A172 (cell line): ENCODE data around the gene DYSF. TPM values are rescaled to one million over a fixed set of nuclear protein-coding genes. Genes with fewer than 3 reads are reported as not detected.
"Not testable (repeated sequence)": the region's sequence is repeated elsewhere in the genome, so short reads cannot be mapped to it uniquely, and the experiment has no call there.

ENCODE experiments used
- DNase-seq: peaks from one replicate; pipeline ENCODE4 v3.0.0-alpha.2; 2015; ENCODE audit warnings: low spot score
- total RNA-seq: library from RNA; depleted of rRNA; stranded (reverse); fragments of >200 nt; shearing (Covaris generic); gene quantifications from 2 replicates; pipeline ENCODE4 v1.2.3, GENCODE V29; 2014

DYSF gene
- total RNA-seq, 1 experiment from 2014 or later = 13.6 TPM

DNA sequence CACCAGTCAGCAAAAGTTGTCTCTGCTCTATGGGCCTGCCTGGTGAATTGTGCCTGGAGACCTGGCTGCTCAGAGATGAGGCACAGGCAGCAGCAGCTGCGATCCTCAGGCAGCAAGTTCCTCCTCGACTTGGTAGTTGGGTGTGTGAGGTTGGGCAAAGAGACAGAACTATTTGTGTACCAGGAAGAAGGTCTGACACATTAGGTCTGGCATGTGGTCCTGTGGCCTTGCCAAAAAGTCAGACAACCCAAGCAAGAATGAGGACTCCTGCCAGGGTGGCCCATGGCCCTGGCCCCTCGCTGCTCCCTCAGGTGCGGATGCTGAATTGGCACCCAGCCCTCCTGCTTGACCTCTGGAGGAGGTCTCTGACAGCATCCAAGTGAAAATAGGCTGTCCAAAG is 192.7 kb downstream of the DYSF start:
- peak; percentile 52 for DNase-seq

GRCh38 chr2:71647356-71647755 is 194.0 kb downstream of the DYSF start:
- no peak for DNase-seq

GRCh38 chr2:71655498-71655897 is 202.1 kb downstream of the DYSF start:
- DNase-seq = no peak

DNA sequence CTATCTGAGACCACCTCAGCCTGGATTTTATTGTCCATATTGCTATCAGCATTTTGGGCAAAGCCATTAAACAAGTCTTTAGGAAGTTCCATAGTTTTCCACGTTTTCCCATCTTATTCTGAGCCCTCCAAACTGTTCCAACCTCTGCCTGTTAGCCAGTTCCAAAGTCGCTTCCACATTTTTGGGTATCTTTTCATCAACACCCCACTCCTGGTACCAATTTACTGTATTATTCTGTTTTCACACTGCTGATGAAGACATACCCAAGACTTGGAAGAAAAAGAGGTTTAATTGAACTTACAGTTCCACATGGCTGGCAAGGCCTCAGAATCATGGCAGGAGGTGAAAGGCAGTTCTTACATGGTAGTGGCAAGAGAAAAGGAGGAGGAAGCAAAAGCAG is 204.9 kb downstream of the DYSF start:
- not testable (repeated sequence) for DNase-seq

DNA sequence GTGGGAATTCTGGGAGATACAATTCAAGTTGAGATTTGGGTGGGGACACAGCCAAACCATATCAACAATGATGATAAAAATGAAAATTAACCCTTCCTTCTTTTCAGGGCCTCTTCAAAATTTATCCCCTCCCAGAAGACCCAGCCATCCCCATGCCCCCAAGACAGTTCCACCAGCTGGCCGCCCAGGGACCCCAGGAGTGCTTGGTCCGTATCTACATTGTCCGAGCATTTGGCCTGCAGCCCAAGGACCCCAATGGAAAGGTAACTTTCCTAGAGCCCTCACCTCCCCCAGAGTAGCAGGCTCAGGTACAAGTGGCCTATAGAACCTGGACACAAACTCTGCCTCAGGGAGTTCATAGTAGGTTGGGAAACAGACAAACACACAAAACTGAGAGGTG is 205.4 kb downstream of the DYSF start:
- no peak for DNase-seq

DNA sequence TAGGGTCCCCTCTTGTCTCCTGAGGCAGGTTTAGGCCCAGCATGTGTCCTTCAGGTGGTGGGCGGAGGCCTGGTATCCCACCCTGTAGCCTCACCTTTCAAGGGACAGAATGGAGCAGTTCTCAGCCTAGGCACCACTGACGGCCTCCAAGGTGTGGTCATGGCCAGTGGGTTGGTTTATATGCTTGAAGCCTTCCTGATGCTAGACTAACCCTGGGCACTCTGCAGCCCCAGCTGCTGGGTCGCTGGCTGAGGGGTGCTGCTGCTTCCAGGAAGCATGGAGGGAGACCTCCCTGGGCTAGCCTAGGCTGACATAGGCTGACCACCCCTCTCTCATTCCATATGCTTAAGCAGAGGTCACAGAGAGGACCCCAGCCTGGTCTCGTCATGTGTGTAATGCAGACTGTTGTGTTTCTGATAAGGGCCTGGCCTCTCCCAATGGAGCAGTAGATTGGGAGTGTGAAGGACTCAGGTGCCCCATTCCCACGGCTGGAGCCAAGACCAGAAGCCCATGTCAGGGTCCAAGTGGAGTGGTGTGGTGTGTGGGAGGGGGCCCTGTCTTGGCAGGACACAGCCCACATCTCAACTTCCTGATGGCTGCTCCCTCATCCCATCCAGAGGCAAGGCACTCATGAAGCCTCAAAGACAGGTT is 206.6 kb downstream of the DYSF start:
- DNase-seq = no peak

- DNase-seq = no peak
Measured at GRCh38 chr2:71661782-71662181, 208.4 kb downstream of the DYSF start.

DNA sequence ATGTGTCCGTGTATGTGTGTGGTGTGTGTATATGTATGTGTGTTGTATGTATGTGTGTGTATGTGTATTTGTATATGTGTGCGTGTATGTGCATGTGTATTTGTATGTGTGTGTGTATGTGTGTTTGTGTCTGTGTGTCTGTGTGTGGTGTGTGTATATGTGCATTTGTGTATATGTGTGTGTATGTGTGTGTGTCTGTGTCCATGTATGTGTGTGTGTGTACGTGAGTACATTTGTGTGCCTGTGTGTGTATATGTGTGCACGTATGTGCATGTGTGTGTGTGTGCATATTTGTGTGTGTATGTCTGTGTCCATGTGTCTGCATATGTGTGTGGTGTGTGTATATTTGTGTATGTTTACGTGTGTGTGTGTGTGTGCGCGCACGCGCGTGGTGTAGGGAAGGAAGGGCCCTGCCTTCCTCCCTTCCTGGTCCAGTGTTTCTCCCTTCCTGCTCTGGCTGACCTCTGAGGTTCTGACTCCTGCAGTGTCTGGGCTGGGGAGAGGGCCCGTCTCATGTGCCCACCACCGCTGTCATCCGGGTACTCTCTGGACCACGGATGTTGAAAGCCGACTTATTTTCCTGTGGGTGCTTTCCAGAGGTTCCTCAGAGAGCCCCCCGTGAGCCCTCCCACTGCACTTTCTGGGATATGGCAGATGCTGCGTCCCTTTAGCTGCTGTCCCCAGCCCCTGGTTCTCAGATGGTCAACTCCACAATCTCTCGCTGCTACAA is 209.5 kb downstream of the DYSF start:
- no peak for DNase-seq

DNA sequence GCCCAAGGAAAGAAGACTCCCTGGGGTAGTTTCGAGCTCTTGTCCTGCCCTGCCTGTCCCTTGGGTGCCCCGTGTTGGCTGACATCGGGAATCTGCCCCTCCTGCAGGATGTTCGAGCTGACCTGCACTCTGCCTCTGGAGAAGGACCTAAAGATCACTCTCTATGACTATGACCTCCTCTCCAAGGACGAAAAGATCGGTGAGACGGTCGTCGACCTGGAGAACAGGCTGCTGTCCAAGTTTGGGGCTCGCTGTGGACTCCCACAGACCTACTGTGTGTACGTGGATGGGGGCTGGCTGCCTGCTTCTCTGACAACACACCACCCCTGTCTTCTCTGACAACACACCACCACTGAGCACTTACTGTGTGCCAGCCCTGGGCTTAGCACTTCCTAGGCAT is 210.8 kb downstream of the DYSF start:
- DNase-seq = no peak

DNA sequence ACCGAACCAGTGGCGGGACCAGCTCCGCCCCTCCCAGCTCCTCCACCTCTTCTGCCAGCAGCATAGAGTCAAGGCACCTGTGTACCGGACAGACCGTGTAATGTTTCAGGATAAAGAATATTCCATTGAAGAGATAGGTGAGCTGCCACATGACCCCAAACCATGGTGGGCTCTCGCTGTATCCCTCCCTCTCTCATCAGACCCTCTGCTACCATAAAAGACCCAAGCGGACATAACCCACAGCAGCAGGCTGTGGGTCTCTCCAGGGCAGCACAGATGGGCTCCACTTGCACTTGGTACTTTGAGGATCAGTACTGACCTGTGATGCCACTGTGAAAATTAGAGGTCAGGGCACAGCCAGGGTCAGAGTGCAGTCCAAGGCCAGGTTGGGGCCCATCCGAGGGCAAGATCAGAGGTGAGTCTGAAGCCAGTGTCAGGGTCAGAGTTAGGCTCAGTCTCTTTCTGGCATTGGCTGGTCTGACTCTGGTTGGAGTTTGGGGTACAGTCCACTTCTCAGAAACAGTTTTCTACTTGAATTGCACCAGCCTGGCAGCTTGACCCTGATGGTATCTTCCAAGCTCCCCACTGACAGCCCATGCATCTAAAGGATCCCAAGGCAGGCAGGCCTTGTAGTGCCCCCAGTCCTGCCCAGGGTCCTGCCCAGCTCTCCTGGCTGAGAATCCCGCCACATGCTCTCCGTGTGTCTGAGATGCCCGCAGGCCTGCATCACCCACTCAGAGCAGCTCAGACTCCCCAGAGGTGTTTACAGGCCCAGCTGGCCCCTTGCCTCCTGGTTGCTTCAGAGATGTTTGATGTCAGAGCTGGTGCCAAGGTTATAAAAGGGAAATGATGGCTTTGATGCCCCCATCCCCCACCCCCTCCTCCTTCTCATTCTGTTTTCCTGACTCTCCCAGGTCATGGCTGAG is 212.1 kb downstream of the DYSF start:
- no peak for DNase-seq

GRCh38 chr2:71666094-71666474 is 212.7 kb downstream of the DYSF start:
- no peak for DNase-seq

DNA sequence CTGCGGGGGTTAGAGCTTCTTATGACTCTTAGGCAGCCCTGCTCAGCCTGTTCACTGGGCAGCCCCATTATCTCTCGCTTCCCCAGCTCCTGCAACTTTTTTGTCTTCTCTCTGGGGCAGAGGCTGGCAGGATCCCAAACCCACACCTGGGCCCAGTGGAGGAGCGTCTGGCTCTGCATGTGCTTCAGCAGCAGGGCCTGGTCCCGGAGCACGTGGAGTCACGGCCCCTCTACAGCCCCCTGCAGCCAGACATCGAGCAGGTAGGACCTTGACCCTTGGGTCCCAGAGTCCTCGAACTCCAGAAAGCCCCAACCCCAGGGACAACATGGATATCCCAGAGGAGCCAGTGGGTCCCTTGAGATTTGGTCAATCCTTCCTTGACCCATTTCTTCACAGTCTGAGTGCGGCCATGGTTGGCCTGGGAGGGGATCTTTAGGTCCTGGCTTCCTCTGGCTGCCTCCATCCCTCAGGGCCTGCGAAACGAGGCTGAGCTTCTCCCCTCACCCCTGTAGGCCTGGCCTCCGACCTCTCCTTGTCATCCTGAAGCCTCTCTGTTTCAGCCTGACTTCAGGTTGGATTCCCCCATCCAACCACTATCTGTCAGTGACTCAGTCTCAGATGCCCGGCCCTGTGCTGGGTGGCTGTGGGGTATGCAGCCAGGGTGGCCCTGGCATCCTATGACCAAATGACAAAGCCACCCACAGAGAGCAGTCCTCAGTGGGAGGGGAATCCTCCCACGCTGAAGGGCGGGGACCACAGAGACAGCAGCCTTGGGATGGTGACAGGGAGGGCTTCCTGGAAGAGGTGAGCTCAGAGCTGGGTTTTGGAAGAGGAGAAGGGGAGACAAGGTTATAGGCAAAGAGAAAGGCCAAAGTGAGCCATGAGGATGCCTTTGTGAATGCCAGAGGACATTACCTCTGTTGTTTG is 214.2 kb downstream of the DYSF start:
- DNase-seq = no peak

DNA sequence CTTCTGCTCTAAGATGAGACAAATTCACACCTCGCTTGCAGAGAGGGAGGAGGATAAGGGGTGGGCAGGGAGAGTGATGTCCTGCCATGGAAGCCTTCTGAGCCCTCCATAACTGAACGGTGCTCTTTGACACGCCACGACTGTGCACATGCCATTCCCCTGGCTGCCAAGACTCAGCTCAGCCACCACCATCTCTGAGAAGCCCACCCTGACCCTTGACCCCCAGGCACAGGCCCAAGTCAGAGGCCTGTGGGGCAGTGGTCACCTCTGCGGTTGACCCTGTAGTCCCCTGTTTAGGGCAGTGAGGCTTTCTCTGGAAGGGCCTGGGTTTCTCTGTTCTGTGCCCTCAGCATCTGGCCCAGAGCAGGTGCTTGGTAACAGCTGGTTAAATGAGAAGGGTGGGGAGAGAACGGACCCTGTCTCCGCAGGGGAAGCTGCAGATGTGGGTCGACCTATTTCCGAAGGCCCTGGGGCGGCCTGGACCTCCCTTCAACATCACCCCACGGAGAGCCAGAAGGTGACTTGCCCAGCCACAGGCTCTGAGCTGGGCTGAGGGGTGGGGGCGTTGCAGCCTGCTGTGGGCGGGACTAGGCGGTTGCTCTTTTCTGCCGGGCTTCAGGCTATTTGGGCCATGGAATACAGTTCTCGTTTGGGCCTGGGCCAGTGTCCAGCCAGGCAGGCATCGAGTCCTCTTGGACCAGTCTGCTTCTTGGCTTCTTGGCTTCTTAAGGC is 215.1 kb downstream of the DYSF start:
- DNase-seq = no peak

- no peak for DNase-seq
Measured at GRCh38 chr2:71669058-71669456, 215.7 kb downstream of the DYSF start.

DNA sequence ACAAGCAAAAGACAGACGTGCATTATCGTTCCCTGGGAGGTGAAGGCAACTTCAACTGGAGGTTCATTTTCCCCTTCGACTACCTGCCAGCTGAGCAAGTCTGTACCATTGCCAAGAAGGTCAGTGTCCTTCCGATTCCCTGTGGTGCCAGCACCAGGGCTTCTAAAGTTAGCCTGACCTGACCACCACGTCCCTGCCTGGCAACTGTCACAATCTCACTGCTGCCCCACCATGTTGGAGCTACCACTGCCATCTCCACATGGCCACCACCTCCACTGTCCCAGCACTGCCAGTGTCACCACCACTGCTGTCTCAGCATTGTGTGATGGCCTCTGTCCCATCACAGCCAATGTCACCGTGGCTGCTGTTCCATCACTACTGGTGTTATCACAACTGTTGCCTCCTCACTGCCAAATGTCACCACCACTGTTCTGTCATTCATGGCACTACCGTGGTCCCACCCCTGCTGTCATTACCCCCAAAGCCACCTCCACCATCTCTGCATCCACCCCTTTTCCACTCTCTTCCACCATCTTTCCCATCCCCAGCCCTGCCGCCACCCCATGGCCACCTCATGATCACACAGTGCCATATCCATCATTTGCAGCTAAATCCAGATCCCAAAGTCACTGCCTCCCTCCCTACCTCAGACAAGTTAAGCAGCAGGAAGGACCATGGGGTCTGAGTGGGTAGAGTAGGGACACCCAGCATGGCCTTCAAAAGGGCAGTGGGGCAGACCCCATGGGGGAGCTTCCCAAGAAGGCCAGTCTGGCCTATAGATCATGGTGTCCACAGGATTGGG is 216.5 kb downstream of the DYSF start:
- no peak for DNase-seq

GRCh38 chr2:71670430-71670795 is 217.1 kb downstream of the DYSF start:
- DNase-seq = no peak

DNA sequence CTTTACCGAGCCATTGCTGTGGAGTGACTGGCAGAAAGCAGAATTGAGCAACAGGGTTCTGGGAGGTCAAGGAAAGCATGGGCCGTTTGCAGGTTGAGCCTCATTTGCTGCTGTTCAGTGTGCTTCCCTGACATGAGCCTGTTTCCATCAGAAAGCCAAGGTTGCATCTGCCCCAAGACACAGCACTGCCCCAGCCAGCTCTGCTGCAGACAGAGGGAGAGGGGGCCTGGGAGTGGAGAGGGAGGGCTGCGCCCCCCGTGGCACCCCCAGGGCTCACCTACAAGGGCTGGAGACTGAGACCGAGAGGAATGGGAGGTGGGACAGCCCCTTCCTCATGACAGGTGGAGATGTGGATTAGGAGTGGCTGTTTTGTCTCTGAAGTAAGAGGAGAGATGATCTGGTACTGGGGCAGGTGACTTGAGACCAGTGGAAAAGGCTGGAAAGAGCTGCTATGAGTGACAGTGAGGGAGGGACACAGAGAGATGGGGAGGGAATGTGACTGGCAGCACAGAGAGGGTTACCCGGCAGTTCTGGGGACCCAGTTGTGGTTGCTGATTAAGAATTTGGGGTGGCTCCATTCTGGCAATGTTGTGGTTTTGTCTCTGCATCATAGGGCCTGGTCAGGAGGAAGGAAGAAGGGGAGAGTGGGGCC is 218.0 kb downstream of the DYSF start:
- DNase-seq = no peak

GRCh38 chr2:71671895-71672825 is 218.8 kb downstream of the DYSF start:
- no peak for DNase-seq
